Memory B cell (primary cell): Measurements from ENCODE around the gene SELENOO.

ENCODE experiments used
- ATAC-seq: fragments of 150-1000 bp; cut with Tn5 transposase; 2 replicates; pipeline ENCODE4 v1.10.0; 2021; ENCODE audit warnings: low read depth, mild to moderate bottlenecking, moderate library complexity
- DNase-seq, 2 donors: peaks; one replicate each; pipeline ENCODE4 v3.0.0; 2022; ENCODE audit warnings: low spot score in 2 of 2
- H3K27ac Mint-ChIP-seq: one replicate; pipeline ENCODE4 v1.8.0; 2022; ENCODE audit warnings: mild to moderate bottlenecking, moderate library complexity, mixed read lengths
- H3K27me3 Mint-ChIP-seq: one replicate; pipeline ENCODE4 v1.8.0; 2022; ENCODE audit warnings: mixed read lengths
- H3K36me3 Mint-ChIP-seq: one replicate; pipeline ENCODE4 v1.8.0; 2022; ENCODE audit warnings: mild to moderate bottlenecking, mixed read lengths
- H3K4me1 Mint-ChIP-seq: one replicate; pipeline ENCODE4 v1.8.0; 2022; ENCODE audit warnings: mixed read lengths
- H3K4me3 Mint-ChIP-seq: one replicate; pipeline ENCODE4 v1.8.0; 2022; ENCODE audit warnings: mild to moderate bottlenecking, moderate library complexity, mixed read lengths
- H3K9me3 Mint-ChIP-seq: one replicate; pipeline ENCODE4 v1.8.0; 2022; ENCODE audit warnings: mixed read lengths

Gene SELENOO

DNA sequence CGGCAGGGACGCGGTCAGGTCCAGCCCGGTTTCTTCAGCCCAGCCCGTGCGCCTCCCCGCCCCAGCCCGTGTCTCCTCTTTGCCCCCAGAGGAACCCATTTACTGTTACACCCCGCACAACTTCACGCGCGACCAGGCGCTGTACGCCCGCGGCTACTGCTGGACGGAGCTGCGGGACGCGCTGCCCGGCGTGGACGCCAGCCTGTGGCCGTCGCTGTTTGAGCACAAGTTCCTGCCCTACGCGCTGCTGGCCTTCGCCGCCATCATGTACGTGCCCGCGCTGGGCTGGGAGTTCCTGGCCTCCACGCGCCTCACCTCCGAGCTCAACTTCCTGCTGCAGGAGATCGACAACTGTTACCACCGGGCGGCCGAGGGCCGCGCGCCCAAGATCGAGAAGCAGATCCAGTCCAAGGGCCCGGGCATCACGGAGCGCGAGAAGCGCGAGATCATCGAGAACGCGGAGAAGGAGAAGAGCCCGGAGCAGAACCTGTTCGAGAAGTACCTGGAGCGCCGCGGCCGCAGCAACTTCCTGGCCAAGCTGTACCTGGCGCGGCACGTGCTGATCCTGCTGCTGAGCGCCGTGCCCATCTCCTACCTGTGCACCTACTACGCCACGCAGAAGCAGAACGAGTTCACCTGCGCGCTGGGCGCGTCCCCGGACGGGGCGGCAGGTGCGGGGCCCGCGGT is 23.8 kb upstream of the SELENOO start:
- no peak overlapping the region for H3K27ac Mint-ChIP-seq
- no peak overlapping the region for H3K4me3 Mint-ChIP-seq
- H3K4me1 Mint-ChIP-seq = peaks cover 19% of the 10 kb centered on the region
- no peak for DNase-seq
- ATAC-seq = no peak
- H3K27me3 Mint-ChIP-seq = peaks cover 10% of the 10 kb centered on the region
- no peaks in the 10 kb centered on the region for H3K36me3 Mint-ChIP-seq
- no peaks in the 10 kb centered on the region for H3K9me3 Mint-ChIP-seq

GRCh38 chr22:50177537-50178470 is 23.0 kb upstream of the SELENOO start:
- H3K4me3 Mint-ChIP-seq = no peak overlapping the region
- no peaks in the 10 kb centered on the region for H3K9me3 Mint-ChIP-seq
- ATAC-seq (no peak), DNase-seq (no peak)
- no peak overlapping the region for H3K27ac Mint-ChIP-seq
- no peaks in the 10 kb centered on the region for H3K36me3 Mint-ChIP-seq
- H3K27me3 Mint-ChIP-seq = peaks cover 10% of the 10 kb centered on the region
- H3K4me1 Mint-ChIP-seq = peaks cover 15% of the 10 kb centered on the region

DNA sequence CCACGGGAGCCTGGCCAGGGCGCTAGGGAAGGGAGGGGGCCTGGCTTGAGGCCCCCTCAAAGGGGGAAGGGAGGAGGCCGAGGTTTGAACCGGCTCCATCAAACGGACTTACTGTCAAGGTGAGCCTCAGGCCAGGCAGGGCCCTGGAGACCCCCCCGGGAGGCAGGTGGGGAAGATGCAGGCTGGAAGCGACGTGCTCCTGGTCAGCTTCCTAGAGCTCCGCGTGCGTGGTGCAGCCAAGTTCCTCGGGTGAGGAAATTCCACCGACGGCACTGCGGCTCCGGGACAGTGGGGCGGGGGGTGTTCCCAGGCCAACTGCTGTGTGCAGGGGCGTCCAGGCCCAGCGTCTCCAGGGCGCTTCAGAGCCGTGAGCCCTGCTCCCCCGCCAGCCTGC is 22.3 kb upstream of the SELENOO start:
- Mint-ChIP-seq H3K4me1 (peaks cover 15% of the 10 kb centered on the region), H3K9me3 (no peaks in the 10 kb centered on the region), H3K36me3 (no peaks in the 10 kb centered on the region), H3K4me3 (no peak overlapping the region), H3K27ac (no peak overlapping the region), H3K27me3 (peaks cover 10% of the 10 kb centered on the region)
- DNase-seq (no peak), ATAC-seq (no peak)

DNA sequence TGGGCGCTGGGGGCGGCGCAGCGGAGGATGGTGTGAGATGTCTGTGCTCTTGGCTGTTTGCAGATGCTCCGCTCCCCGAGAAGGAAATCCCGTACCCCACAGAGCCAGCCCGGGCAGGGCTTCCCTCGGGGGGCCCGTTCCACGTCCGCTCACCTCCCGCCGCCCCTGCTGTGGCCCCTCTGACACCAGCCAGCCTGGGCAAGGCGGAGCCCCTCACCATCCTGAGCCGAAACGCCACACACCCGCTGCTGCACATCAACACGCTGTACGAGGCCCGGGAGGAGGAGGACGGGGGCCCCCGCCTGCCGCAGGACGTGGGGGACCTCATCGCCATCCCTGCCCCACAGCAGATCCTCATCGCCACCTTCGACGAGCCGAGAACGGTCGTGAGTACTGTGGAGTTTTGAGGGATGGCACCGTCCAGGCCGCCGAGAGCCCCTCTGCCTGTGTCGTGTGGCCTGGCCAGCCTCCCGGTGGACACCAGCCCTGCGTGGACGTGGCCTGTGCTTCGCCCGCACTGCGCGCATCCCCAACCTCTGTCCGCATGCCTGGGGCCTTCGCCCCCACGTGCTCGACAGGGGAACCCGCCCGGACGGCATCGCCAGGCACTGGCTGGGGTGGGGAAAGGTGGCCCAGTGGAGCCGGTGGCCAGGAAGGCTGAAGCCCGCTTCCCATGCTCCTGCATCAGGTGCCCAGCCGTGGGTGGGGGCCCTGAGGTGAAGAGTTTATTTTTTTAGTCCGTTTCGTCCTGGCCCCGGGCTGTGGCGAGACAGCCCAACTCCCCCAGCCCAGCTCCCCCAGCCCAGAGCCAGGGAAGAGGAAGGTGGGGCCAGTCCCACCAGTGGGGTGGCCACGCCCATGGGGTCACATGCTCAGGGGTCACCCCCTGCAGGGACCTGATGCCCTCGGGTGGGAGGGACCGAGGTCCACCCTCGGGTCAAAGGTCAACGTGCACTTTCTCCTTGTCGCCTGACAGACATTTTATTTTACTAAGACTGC is 21.6 kb upstream of the SELENOO start:
- ATAC-seq (no peak), DNase-seq (peak in 1 of 2 donors; percentile 12)
- Mint-ChIP-seq H3K4me1 (peaks cover 17% of the 10 kb centered on the region), H3K27me3 (peaks cover 12% of the 10 kb centered on the region), H3K4me3 (no peak overlapping the region), H3K9me3 (no peaks in the 10 kb centered on the region), H3K36me3 (no peaks in the 10 kb centered on the region), H3K27ac (no peak overlapping the region)

DNA sequence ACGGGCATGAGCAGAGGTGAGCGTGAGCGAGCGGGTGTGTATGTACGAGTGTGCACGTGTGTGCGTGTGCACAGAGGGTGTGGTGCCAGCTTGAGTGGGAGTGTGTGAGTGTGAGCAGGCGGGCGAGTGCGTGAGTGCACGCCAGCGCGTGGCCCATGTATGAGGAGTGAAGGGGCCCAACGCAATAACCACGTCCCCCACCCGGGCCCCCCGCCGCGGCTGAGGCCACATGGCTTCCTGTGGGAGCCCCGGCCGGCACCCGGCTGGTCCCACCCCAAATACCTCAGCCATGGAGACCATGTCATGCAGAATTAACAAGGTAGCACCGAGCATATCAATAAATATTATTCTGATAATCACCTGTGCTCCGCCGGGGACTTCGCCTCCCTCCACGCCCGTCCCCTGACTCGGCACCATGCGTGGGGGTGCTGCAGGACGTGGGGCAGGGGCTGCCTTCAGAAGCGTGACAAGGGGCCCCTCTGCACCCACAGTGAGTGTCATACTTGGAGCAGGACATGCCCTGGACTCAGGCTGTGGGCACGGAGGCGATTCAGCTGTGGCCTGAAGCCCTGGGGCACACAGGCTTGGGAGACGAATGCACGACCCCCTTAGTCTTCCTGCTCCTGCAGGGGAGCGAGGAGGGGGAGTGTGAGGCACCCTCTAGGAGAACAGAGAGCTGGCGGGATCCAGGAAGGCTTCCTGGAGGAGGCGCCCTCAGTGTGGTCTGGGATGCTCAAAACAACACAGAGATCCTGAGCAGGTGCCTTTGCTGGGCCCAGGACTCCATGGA is 20.7 kb upstream of the SELENOO start:
- H3K27ac Mint-ChIP-seq = no peak overlapping the region
- DNase-seq (peak in 1 of 2 donors; percentile 9), ATAC-seq (no peak)
- H3K9me3 Mint-ChIP-seq = no peaks in the 10 kb centered on the region
- H3K4me3 Mint-ChIP-seq = peak overlapping the region; percentile 42
- peaks cover 19% of the 10 kb centered on the region for H3K4me1 Mint-ChIP-seq
- no peaks in the 10 kb centered on the region for H3K36me3 Mint-ChIP-seq
- peaks cover 14% of the 10 kb centered on the region for H3K27me3 Mint-ChIP-seq

- peaks cover 16% of the 10 kb centered on the region for H3K27me3 Mint-ChIP-seq
- H3K4me1 Mint-ChIP-seq = peaks cover 19% of the 10 kb centered on the region
- DNase-seq = no peak
- H3K36me3 Mint-ChIP-seq = no peaks in the 10 kb centered on the region
- H3K27ac Mint-ChIP-seq = no peak overlapping the region
- no peak for ATAC-seq
- no peaks in the 10 kb centered on the region for H3K9me3 Mint-ChIP-seq
- no peak overlapping the region for H3K4me3 Mint-ChIP-seq
Measured at GRCh38 chr22:50180727-50181521, 19.9 kb upstream of the SELENOO start.

GRCh38 chr22:50182176-50183081 is 18.4 kb upstream of the SELENOO start:
- Mint-ChIP-seq H3K27me3 (peaks cover 15% of the 10 kb centered on the region), H3K4me1 (peaks cover 19% of the 10 kb centered on the region), H3K9me3 (no peaks in the 10 kb centered on the region), H3K36me3 (no peaks in the 10 kb centered on the region), H3K27ac (no peak overlapping the region), H3K4me3 (no peak overlapping the region)
- ATAC-seq = no peak
- no peak for DNase-seq

GRCh38 chr22:50183141-50183971 is 17.5 kb upstream of the SELENOO start:
- ATAC-seq = no peak
- no peak overlapping the region for H3K27ac Mint-ChIP-seq
- peaks cover 14% of the 10 kb centered on the region for H3K27me3 Mint-ChIP-seq
- H3K36me3 Mint-ChIP-seq = no peaks in the 10 kb centered on the region
- peak overlapping the region; percentile 55 for H3K4me3 Mint-ChIP-seq
- H3K9me3 Mint-ChIP-seq = no peaks in the 10 kb centered on the region
- peaks cover 22% of the 10 kb centered on the region for H3K4me1 Mint-ChIP-seq
- no peak for DNase-seq

DNA sequence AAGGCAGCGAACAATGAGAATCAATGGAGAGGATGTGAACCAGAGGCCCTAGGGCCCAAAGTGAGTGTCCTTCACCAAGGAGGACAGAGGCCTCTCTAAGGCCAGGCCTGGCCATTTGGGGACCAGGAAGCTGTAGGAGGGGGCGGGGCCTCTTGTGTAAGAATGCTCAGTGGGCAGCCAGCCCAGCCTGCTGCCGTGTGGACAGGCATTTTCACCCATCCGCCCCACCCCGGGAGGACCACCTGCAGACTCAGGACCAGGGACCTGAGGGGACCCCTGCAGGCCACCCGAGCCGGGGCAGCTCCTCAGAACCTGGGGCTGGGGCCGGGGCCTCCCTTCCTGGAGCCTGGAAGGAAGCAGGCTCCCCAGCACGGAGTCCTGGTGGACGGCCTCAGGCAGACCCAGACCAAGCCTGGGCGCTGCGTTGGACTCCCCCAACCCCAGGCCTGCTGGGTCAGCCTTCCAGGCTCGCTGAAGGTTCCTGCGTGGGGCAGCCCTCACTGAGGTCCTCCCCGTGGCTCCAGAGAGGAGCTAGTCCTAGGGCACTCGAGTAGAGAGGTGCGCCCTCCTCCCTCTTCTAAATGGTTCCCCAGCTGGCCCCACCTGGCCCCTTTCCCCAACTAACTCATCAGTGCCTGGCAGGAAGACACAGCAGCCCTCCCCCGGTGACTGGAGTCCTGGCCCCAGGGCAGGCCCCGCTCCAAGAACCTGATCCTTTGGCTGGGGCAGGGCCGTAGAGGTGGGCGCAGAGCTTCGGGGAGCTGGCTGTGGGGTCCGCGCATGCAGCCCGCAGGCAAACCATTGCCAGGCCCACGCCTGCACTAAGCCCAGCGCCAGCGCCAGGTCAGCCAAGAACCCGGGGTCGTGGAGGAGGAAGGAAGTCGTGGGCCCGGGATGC is 16.6 kb upstream of the SELENOO start:
- H3K27ac Mint-ChIP-seq = peak overlapping the region; percentile 86
- ATAC-seq (no peak), DNase-seq (no peak)
- peaks cover 25% of the 10 kb centered on the region for H3K4me1 Mint-ChIP-seq
- H3K9me3 Mint-ChIP-seq = no peaks in the 10 kb centered on the region
- H3K4me3 Mint-ChIP-seq = peak overlapping the region; percentile 87
- no peaks in the 10 kb centered on the region for H3K36me3 Mint-ChIP-seq
- peaks cover 14% of the 10 kb centered on the region for H3K27me3 Mint-ChIP-seq

DNA sequence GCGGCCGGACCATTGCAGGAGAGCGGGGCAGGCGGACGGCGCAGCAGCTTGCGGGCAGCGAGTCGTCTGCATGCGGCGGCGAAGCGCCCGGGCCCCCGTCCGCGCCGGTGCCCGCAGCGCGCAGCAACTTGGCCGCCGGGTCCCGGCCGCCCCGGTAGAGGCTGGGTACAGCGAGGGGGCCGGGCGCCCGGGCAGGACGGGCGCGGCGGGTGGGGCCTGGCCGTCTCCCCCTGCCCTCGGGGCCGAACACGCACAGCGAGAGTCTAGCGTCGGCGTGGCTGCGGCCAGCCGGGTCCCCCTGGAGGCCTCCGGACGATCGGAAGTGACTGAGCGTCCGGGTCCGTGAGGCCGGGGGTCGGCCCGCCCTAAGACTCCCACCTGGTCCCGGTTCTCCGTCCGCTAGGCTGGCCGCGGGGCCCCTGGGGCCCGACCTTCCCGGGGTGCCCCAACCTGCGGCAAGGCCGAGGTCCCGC is 15.9 kb upstream of the SELENOO start:
- Mint-ChIP-seq H3K27me3 (peaks cover 9% of the 10 kb centered on the region), H3K4me1 (peaks cover 25% of the 10 kb centered on the region), H3K36me3 (no peaks in the 10 kb centered on the region), H3K9me3 (no peaks in the 10 kb centered on the region), H3K27ac (peak overlapping the region; percentile 86), H3K4me3 (peak overlapping the region; percentile 87)
- DNase-seq = no peak
- ATAC-seq = no peak
